Kidney (tissue), 14 donors: ENCODE measurements around the gene DCAF6. TPM values are rescaled to one million over a fixed set of nuclear protein-coding genes. Genes with fewer than 3 reads are reported as not detected.

Source experiments
- DNase-seq, 5 donors: peaks; one replicate each; pipeline ENCODE4 v3.0.0-alpha.2; 2013 to 2020
- FAIRE-seq: peaks from 2 replicates; lab custom pipeline; 2012; peaks lifted over from hg19 to GRCh38; lab: Jason Lieb, UNC
- H3K27ac ChIP-seq, 2 donors: one replicate each; pipeline ENCODE4 v1.7.0; 2013; ENCODE audit warnings: low read depth in 2 of 2, low read length in 2 of 2, inconsistent platforms in 1 of 2
- H3K27me3 ChIP-seq: one replicate; pipeline ENCODE4 v1.7.1; 2013; ENCODE audit warnings: low read length, inconsistent platforms; ENCODE audit not compliant: control insufficient read depth, insufficient read depth
- H3K36me3 ChIP-seq, 3 donors: one replicate each; pipeline versions ENCODE4 v1.7.0 to v1.7.1; 2013; ENCODE audit warnings: low read length in 3 of 3, control low read depth in 1 of 3, inconsistent platforms in 1 of 3; ENCODE audit not compliant: insufficient read depth in 3 of 3, control insufficient read depth in 2 of 3
- H3K4me1 ChIP-seq, 3 donors: one replicate each; pipeline versions ENCODE4 v1.7.0 to v1.7.1; 2013; ENCODE audit warnings: low read length in 3 of 3, inconsistent platforms in 1 of 3, low read depth in 1 of 3; ENCODE audit not compliant: control insufficient read depth in 2 of 3, insufficient read depth in 2 of 3
- H3K4me3 ChIP-seq, 3 donors: one replicate each; pipeline versions ENCODE4 v1.7.0 to v1.8.1; 2013; ENCODE audit warnings: low read length in 3 of 3, control low read depth in 1 of 3, inconsistent platforms in 1 of 3
- H3K9ac ChIP-seq, 3 donors: one replicate each; pipeline versions ENCODE4 v1.7.0 to v1.7.1; 2013; ENCODE audit warnings: low read length in 3 of 3, control low read depth in 1 of 3, inconsistent platforms in 1 of 3
- H3K9me3 ChIP-seq, 3 donors: one replicate each; pipeline versions ENCODE4 v1.7.0 to v1.7.1; 2013; ENCODE audit warnings: low read length in 3 of 3, control low read depth in 1 of 3, inconsistent platforms in 1 of 3; ENCODE audit not compliant: control insufficient read depth in 2 of 3, insufficient read depth in 1 of 3
- intact Hi-C: fragments of 100-400 bp; cut with DNase I; formaldehyde crosslinking; loops from one replicate; pipeline ENCODE4 v1.11.1; 2022
- polyA plus RNA-seq: library from polyadenylated mRNA; stranded (reverse); fragments of 350-450 nt; fragmentation: Illumina TruSeq; extraction: RNeasy Lipid Tissue Mini Kit (QIAGEN cat#74804); gene quantifications from one replicate; pipeline ENCODE4 v1.2.3, GENCODE V29; 2014; ENCODE audit warnings: low read depth, low replicate concordance; ENCODE audit not compliant: insufficient read depth
- total RNA-seq: library from RNA; stranded (reverse); fragmentation: NEBNext Ultra II Directional; extraction: Animal tissue kit (Norgen Biotek cat#: 25700); gene quantifications from one replicate; pipeline ENCODE4 v1.2.1, GENCODE V29; 2021
- TF ChIP-seq, protein P1 (sequence below): IDR thresholded peaks from 3 replicates; pipeline ENCODE4 v1.5.1; 2012; ENCODE audit warnings: mild to moderate bottlenecking, moderate library complexity, borderline replicate concordance; ENCODE audit not compliant: insufficient read depth; ENCODE audit errors: extremely low read depth
- donor health status: control.
- donor health status: control.
- donor health status: control.
- donor health status: control.
- donor health status: control.
- donor health status: DM: yes; HTN: yes; CAD: no.
- donor health status: Normal renal cell carcinoma (clear cell type).

The DCAF6 gene
- total and polyA plus RNA-seq, 2 donors from 2014 or later: 30.8 to 58.8 TPM

DNA sequence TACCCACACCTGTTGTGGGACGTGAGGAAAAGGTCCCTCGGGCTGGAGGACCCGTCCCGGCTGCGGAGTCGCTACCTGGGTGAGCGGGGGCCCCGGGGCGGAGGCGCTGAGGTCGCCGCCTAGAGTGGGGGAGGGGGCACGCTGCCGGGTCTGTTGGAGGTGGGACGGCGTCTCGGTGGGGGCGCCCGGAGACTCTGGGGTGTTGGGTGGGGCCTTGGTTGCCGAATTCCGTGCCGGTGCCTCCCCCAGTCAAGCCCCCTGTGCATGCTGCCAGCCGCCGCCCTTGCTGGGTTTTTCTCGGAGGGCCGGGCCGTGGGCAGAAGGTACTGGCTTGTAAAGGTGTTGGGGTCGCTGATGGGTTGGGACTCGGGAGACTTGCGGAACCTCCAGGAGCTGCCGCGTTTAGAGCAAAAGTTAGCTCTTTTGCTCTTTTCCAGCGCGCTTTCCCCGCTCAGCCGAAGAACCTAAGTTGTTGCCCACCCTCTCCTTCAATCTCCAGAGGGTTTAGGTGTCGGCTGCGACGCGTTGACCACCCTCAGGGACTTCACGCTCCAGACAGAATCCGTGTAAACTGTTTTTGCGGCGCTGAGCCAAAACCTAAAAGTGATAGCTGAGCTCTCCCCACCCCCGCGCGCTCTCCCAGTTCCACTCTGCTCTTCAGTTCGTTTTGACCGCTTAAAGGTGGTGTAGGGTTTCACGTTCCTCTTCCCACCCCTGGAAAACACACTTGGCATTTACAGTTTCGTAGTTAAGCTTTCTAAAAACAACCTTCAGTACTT is 636 bp downstream of the DCAF6 start, which contains the start of gene MPC2:
Gene MPC2 (minus strand): TSS at position 143 of the 779 bp plus-strand sequence. CDS start 1,231 bp downstream, outside the sequence.
- H3K9ac ChIP-seq: peak within 1 kb of the TSS; percentile 93 to 98 (median 95)
- peak within 1 kb of the TSS; percentile 86 to 99 (median 96) for H3K4me3 ChIP-seq
- no peaks in the 10 kb centered on the region for H3K9me3 ChIP-seq
- peaks cover 0 to 3% (median 2%) of the 10 kb centered on the region in 3 donors for H3K4me1 ChIP-seq
- peak within 1 kb of the TSS; percentile 95 to 99 for H3K27ac ChIP-seq
- intact Hi-C loops: no loop called here
- TF ChIP-seq, protein P1, sequence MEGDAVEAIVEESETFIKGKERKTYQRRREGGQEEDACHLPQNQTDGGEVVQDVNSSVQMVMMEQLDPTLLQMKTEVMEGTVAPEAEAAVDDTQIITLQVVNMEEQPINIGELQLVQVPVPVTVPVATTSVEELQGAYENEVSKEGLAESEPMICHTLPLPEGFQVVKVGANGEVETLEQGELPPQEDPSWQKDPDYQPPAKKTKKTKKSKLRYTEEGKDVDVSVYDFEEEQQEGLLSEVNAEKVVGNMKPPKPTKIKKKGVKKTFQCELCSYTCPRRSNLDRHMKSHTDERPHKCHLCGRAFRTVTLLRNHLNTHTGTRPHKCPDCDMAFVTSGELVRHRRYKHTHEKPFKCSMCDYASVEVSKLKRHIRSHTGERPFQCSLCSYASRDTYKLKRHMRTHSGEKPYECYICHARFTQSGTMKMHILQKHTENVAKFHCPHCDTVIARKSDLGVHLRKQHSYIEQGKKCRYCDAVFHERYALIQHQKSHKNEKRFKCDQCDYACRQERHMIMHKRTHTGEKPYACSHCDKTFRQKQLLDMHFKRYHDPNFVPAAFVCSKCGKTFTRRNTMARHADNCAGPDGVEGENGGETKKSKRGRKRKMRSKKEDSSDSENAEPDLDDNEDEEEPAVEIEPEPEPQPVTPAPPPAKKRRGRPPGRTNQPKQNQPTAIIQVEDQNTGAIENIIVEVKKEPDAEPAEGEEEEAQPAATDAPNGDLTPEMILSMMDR: no peak
- no peaks in the 10 kb centered on the region for H3K36me3 ChIP-seq
- FAIRE-seq (no peak), DNase-seq (peak; percentile 77 to 93 (median 87))
- H3K27me3 ChIP-seq: no peaks in the 10 kb centered on the region

DNA sequence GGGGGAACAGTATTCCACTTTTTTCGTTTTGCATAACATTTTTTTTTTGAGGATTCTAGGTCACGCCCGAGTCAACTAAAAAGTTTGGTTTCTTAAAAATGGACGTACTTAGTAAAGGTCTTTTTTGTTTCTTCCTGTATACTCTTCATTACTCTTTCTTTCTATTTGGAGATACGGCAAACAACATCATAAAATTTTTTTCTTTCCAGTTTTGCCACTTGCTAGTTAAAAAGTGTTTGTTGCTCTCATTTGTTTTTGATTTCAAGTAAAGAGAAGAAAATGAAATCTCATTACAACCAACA is 1.2 kb downstream of the DCAF6 start:
- no peak for FAIRE-seq
- intact Hi-C loops: no loop called here

DNA sequence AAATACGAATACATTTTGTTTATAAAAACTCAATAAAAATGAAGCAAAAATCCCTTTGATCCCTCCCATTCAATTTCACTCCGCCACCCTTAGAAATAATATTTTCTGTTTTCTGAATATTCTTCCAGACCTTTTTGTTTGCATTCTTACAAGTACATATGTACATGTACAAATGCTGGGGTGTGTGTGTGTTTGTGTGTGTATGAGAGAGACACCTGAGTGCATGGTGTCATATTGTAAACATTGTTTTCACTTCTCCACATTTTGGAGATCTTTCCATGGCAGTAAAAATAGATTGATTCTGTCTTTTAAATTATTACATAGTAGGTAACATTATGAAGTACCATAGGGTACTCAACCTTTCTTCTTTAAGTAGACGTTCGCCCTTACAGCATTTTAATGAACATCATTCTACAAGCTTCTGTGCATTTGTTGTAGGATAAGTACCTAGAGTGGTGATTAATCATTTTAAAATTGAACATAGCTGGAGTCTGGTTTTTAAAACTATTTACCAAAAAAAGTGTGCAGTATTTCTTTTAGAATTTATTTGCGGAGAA is 1.7 kb downstream of the DCAF6 start:
- H3K27me3 ChIP-seq: no peaks in the 10 kb centered on the region
- FAIRE-seq (no peak), DNase-seq (peak in 1 of 5 donors; percentile 54)
- no peak overlapping the region for H3K27ac ChIP-seq
- peak overlapping the region in 2 of 3 donors; percentile 88 to 93 for H3K9ac ChIP-seq
- no peaks in the 10 kb centered on the region for H3K36me3 ChIP-seq
- intact Hi-C loops: no loop called here
- H3K4me1 ChIP-seq: peaks cover 0 to 3% (median 2%) of the 10 kb centered on the region in 3 donors
- H3K9me3 ChIP-seq: no peaks in the 10 kb centered on the region
- TF ChIP-seq, protein P1: no peak
- H3K4me3 ChIP-seq: peak overlapping the region; percentile 86 to 96 (median 96)

More for the DNA sequence above, 1.2 kb downstream of the DCAF6 start:
- Histone ChIP-seq H3K9me3 (no peaks in the 10 kb centered on the region), H3K4me1 (peaks cover 0 to 3% (median 2%) of the 10 kb centered on the region in 3 donors), H3K36me3 (no peaks in the 10 kb centered on the region), H3K9ac (peak overlapping the region; percentile 88 to 93 (median 93)), H3K27me3 (no peaks in the 10 kb centered on the region), H3K27ac (peak overlapping the region; percentile 95 to 99), H3K4me3 (peak overlapping the region; percentile 86 to 96 (median 96))
- TF ChIP-seq, protein P1: no peak
- no peak for DNase-seq
